Common myeloid progenitor, CD34-positive (primary cell): ENCODE measurements around the gene PCNX3.

Source experiments
- CTCF ChIA-PET: fragments of 350-600 bp; sonication (Branson Sonifier 250); formaldehyde crosslinking; loops from one replicate; lab custom pipeline; 2021; ENCODE audit warnings: antibody characterized with exemption; lab: Charles Lee
- POLR2A ChIA-PET: fragments of 350-600 bp; sonication (Branson Sonifier 250); formaldehyde crosslinking; loops from one replicate; lab custom pipeline; 2021; ENCODE audit warnings: antibody characterized with exemption; lab: Charles Lee
- DNase-seq, 3 donors: peaks; one replicate each; pipeline versions ENCODE4 v3.0.0 to v3.0.0-alpha.2; 2013
- H3K27ac ChIP-seq, 2 experiments: 1 replicate in 1 of 2; 2 replicates in 1 of 2; pipeline ENCODE4 v1.7.0; 2013; ENCODE audit warnings: inconsistent platforms in 2 of 2, low read length in 2 of 2, mild to moderate bottlenecking in 2 of 2, low read depth in 1 of 2, moderate library complexity in 1 of 2; ENCODE audit not compliant: severe bottlenecking in 2 of 2, insufficient read depth in 1 of 2, poor library complexity in 1 of 2
- H3K27me3 ChIP-seq, 5 experiments: replicated peaks in 2 of 5; 1 replicate in 3 of 5; 2 replicates in 2 of 5; pipeline versions ENCODE4 v1.6.1 to v1.7.0; 2013; ENCODE audit warnings: low read length in 4 of 5, mild to moderate bottlenecking in 2 of 5, moderate library complexity in 2 of 5, inconsistent platforms in 1 of 5; ENCODE audit not compliant: insufficient read depth in 5 of 5, control insufficient read depth in 4 of 5
- H3K36me3 ChIP-seq, 4 experiments: 1 replicate in 2 of 4; 2 replicates in 2 of 4; pipeline versions ENCODE4 v1.6.1 to v1.7.0; 2013; ENCODE audit warnings: low read length in 3 of 4, control low read depth in 1 of 4, mild to moderate bottlenecking in 1 of 4; ENCODE audit not compliant: control insufficient read depth in 4 of 4, insufficient read depth in 4 of 4
- H3K4me1 ChIP-seq, 4 experiments: 1 replicate in 3 of 4; 2 replicates in 1 of 4; pipeline versions ENCODE4 v1.6.1 to v1.7.1; 2013; ENCODE audit warnings: low read length in 3 of 4, mild to moderate bottlenecking in 3 of 4, control low read depth in 1 of 4, inconsistent platforms in 1 of 4, moderate library complexity in 1 of 4; ENCODE audit not compliant: control insufficient read depth in 4 of 4, insufficient read depth in 4 of 4; ENCODE audit errors: control extremely low read depth in 1 of 4
- H3K4me3 ChIP-seq, 7 experiments: 1 replicate in 4 of 7; 2 replicates in 3 of 7; pipeline versions ENCODE4 v1.5.1 to v1.7.0; 2013; ENCODE audit warnings: mild to moderate bottlenecking in 7 of 7, low read length in 6 of 7, moderate library complexity in 6 of 7, inconsistent platforms in 2 of 7, low read depth in 2 of 7, control low read depth in 1 of 7; ENCODE audit not compliant: insufficient read depth in 4 of 7, control insufficient read depth in 1 of 7; ENCODE audit errors: extremely low read depth in 1 of 7
- H3K9me3 ChIP-seq, 5 experiments: 1 replicate in 4 of 5; 2 replicates in 1 of 5; pipeline versions ENCODE4 v1.6.1 to v1.7.1; 2013; ENCODE audit warnings: low read length in 4 of 5, mild to moderate bottlenecking in 2 of 5, inconsistent platforms in 1 of 5, low read depth in 1 of 5, moderate library complexity in 1 of 5; ENCODE audit not compliant: control insufficient read depth in 4 of 5, insufficient read depth in 2 of 5; ENCODE audit errors: control extremely low read depth in 1 of 5
- WGBS: methylation state at CpG from one replicate; pipeline ENCODE4 v1.1.5; 2013; ENCODE audit not compliant: insufficient coverage; 5-methylcytosine and 5-hydroxymethylcytosine counted together

Gene PCNX3

DNA sequence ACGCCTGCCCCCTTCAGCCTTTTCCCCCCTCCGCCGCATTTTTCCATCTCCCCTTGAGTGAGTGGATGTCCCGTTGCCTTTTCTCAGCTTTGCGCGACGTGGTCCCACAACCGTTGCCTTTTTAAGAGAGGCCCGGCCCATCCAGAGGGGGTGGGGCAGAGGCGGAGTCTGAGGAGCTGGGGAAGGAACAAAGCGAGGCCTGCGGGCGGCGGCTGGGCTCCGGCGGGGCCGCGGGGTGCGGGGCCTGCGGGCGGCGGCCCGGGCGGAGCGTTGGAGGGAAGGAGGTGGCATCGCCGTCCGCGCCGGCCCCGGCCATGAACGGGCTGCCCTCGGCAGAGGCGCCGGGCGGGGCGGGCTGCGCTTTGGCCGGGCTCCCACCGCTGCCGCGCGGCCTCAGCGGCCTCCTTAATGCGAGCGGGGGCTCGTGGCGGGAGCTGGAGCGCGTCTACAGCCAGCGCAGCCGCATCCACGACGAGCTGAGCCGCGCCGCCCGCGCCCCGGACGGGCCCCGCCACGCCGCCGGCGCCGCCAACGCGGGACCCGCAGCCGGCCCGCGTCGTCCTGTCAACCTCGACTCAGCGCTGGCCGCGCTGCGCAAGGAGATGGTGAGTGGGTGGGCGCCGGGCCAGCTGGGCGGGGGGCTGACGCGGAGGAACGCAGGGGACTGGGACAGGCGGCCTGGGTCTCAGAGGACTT is 43.1 kb upstream of the PCNX3 start, which contains the start of gene FAM89B:
TSS of gene FAM89B (plus strand) at position 183 of the 696 bp plus-strand sequence. CDS start at position 315, 132 bp downstream.
- under 1% methylated on average over 70 of the region's 86 CpGs for WGBS
- Histone ChIP-seq H3K27ac (peak within 1 kb of the TSS; percentile 7 to 91), H3K4me1 (peaks cover 18 to 81% (median 74%) of the 10 kb centered on the region in 4 experiments), H3K27me3 (no peaks in the 10 kb centered on the region), H3K36me3 (peaks cover 0 to 8% (median 0%) of the 10 kb centered on the region in 4 experiments), H3K9me3 (no peaks in the 10 kb centered on the region), H3K4me3 (peak within 1 kb of the TSS; percentile 48 to 99 (median 88))
- POLR2A ChIA-PET = interaction anchor here (0.7 to 2.4 kb wide), 8 partner anchors 13 to 148 kb away, joined by 3 to 9 read pairs (median 4); partner anchors contain the start of genes MAP3K11 and SCYL1
- peak; percentile 86 to 92 (median 92) for DNase-seq
- CTCF ChIA-PET = interaction anchor here (0.9 to 16.1 kb wide), 11 partner anchors 8 to 46 kb away, joined by 3 to 239 read pairs (median 6); partner anchors contain the start of gene PCNX3

GRCh38 chr11:65573391-65574079 is 42.0 kb upstream of the PCNX3 start:
- Histone ChIP-seq H3K27me3 (no peaks in the 10 kb centered on the region), H3K4me1 (peaks cover 18 to 84% (median 80%) of the 10 kb centered on the region in 4 experiments), H3K27ac (peak overlapping the region; percentile 7 to 76), H3K9me3 (no peaks in the 10 kb centered on the region), H3K36me3 (peaks cover 0 to 8% (median 4%) of the 10 kb centered on the region in 4 experiments), H3K4me3 (peak overlapping the region; percentile 28 to 99 (median 76))
- ChIA-PET CTCF (interaction anchor here (1.1 to 16.1 kb wide), 6 partner anchors 9 to 40 kb away, joined by 3 to 239 read pairs (median 16); no protein-coding TSS in a partner anchor), POLR2A (interaction anchor here (1.0 to 2.4 kb wide), 4 partner anchors 15 to 149 kb away, joined by 3 to 9 read pairs (median 6); no protein-coding TSS in a partner anchor)
- 60% methylated on average over 21 of the region's 22 CpGs for WGBS
- DNase-seq = no peak

- Histone ChIP-seq H3K27ac (peak overlapping the region in 1 of 2 experiments; percentile 76), H3K4me1 (peaks cover 13 to 81% (median 73%) of the 10 kb centered on the region in 4 experiments), H3K4me3 (peak overlapping the region; percentile 28 to 99 (median 82)), H3K27me3 (no peaks in the 10 kb centered on the region), H3K9me3 (no peaks in the 10 kb centered on the region), H3K36me3 (peaks cover 0 to 12% (median 6%) of the 10 kb centered on the region in 4 experiments)
- ChIA-PET POLR2A (interaction anchor here (1.0 to 4.1 kb wide), 3 partner anchors 12 to 34 kb away, joined by 4 to 32 read pairs (median 7); no protein-coding TSS in a partner anchor), CTCF (interaction anchor here (1.1 to 16.4 kb wide), 8 partner anchors 9 to 36 kb away, joined by 3 to 262 read pairs (median 71); no protein-coding TSS in a partner anchor)
- 0% methylated on average over 42 of the region's 67 CpGs for WGBS
- peak; percentile 96 for DNase-seq
Measured at GRCh38 chr11:65574109-65574810, 41.3 kb upstream of the PCNX3 start.

DNA sequence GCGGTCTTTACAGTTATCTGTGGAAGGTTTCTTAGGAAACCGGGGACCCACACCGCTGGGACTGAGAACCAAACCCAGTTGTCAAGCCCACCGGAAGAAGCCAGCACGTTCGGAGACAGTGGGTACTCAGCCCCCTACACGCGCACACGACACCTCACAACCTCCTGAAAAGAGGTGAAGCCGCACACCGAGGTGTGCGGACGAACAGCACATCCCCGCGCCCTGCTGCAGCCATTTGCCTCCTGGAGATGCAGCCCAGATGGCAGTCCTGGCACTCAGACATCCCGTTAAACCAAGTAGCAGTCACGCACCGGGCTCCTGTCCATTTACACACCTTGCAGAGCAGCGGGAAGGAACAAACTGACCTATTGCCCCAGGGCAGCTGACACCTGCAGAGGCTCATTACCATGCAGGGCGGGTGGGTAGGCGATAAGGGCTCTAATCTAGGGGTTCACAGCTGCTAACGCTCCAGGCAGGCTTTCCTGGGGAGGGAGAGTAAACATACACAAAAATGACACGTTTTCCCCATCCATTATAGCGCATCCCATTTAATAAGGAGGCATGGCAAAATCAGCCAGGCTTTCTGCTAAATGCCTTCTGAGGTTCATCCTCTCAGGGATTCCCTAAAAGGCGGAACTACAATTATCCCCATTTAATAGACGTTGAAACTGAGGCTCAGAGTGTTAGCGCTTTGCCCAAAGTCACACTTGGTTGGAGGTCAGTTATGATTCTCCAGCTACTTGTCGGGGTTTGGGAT is 40.6 kb upstream of the PCNX3 start:
- ChIA-PET POLR2A (interaction anchor here (2.1 to 4.1 kb wide), 2 partner anchors 12 to 35 kb away, joined by 7 to 32 read pairs; no protein-coding TSS in a partner anchor), CTCF (interaction anchor here (1.4 to 16.4 kb wide), 6 partner anchors 9 to 36 kb away, joined by 3 to 262 read pairs (median 8); no protein-coding TSS in a partner anchor)
- peak in 2 of 3 donors; percentile 51 to 73 for DNase-seq
- Histone ChIP-seq H3K9me3 (no peaks in the 10 kb centered on the region), H3K27ac (peak overlapping the region in 1 of 2 experiments; percentile 63), H3K36me3 (peaks cover 0 to 19% (median 13%) of the 10 kb centered on the region in 4 experiments), H3K27me3 (no peaks in the 10 kb centered on the region), H3K4me3 (peak overlapping the region; percentile 19 to 91 (median 74)), H3K4me1 (peaks cover 9 to 74% (median 66%) of the 10 kb centered on the region in 4 experiments)
- WGBS = 7% methylated on average over 24 of the region's 28 CpGs

DNA sequence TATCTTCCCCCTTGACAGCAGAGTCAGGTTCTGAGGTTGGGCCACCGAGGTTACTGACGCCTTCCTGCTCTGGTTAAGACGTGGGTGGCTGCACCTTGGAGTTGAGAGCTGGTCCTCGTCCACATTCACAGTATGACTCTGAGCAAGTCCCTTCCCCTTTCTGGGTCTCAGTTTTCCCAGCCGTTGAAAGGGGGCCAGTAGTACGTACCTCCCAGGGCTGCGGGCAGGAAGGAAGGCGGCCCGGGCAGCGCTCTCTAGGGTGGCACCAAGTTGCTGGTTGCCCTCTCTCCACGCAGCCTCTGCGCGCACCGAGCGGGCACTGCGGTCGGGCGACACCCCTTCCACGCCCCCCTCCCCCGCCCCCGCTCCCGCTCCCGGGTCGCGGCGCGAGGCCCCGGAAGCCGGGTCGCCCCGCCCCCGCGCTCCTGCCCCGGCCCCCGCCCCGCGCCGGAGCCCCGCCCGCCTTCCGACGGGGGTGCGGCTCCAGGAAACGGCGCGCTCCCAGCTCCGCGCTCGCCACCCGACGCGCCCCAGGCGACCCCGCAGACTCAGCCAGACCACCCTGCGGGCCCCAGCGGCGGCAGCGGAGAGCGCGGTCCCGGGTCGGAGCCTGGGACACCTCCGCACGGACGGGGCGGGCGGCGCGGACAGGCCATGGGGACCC is 39.9 kb upstream of the PCNX3 start, which contains the start of gene EHBP1L1:
TSS of gene EHBP1L1 (plus strand) at position 486 of the 664 bp plus-strand sequence. CDS start 250 bp downstream, outside the sequence.
- Histone ChIP-seq H3K9me3 (no peaks in the 10 kb centered on the region), H3K27ac (peak within 1 kb of the TSS; percentile 19 to 70), H3K4me1 (peaks cover 9 to 71% (median 63%) of the 10 kb centered on the region in 4 experiments), H3K36me3 (peaks cover 0 to 26% (median 19%) of the 10 kb centered on the region in 4 experiments), H3K27me3 (no peaks in the 10 kb centered on the region), H3K4me3 (peak within 1 kb of the TSS; percentile 23 to 91 (median 74))
- ChIA-PET CTCF (interaction anchor here (1.4 to 16.4 kb wide), 6 partner anchors 8 to 37 kb away, joined by 3 to 262 read pairs (median 8); no protein-coding TSS in a partner anchor), POLR2A (interaction anchor here (1.1 to 4.1 kb wide), 3 partner anchors 11 to 35 kb away, joined by 3 to 32 read pairs (median 7); no protein-coding TSS in a partner anchor)
- DNase-seq = peak; percentile 57 to 78 (median 69)
- WGBS = under 1% methylated on average over 42 of the region's 69 CpGs
